Measurements from ENCODE around the gene VMP1.

DNA sequence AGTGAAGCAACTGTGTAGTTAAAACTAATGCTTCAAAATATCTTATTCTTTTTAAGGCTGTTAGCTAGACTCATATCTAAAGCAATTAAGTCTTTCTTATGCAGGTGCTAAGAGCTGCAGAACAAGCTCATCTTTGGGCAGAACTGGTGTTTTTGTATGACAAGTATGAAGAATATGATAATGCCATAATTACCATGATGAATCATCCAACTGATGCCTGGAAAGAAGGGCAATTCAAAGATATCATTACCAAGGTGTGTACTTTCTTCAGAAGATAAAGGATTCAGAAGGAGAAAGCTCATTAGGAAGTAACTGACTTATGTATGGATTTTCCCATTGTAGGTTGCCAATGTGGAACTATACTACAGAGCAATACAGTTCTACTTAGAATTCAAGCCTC is 24.2 kb upstream of the VMP1 start:
- TF ChIP-seq, protein P1, sequence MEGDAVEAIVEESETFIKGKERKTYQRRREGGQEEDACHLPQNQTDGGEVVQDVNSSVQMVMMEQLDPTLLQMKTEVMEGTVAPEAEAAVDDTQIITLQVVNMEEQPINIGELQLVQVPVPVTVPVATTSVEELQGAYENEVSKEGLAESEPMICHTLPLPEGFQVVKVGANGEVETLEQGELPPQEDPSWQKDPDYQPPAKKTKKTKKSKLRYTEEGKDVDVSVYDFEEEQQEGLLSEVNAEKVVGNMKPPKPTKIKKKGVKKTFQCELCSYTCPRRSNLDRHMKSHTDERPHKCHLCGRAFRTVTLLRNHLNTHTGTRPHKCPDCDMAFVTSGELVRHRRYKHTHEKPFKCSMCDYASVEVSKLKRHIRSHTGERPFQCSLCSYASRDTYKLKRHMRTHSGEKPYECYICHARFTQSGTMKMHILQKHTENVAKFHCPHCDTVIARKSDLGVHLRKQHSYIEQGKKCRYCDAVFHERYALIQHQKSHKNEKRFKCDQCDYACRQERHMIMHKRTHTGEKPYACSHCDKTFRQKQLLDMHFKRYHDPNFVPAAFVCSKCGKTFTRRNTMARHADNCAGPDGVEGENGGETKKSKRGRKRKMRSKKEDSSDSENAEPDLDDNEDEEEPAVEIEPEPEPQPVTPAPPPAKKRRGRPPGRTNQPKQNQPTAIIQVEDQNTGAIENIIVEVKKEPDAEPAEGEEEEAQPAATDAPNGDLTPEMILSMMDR (conservative IDR thresholded peaks at IDR 0.05) = no peak
- TF ChIP-seq ZFX (IDR thresholded peaks at IDR 0.05) = no peak
